HepG2 (cell line): ENCODE data around the gene TWNK. TPM values are rescaled to one million over a fixed set of nuclear protein-coding genes. Genes with fewer than 3 reads are reported as not detected.

Source experiments
- ATAC-seq: fragments of 200-7000 bp; cut with Tn5 transposase; 3 replicates; pipeline ENCODE4 v1.9.1; 2020; ENCODE audit warnings: mild to moderate bottlenecking, moderate library complexity
- BruUV-seq: library from RNA; stranded (reverse); fragments of 400-500 nt; replicated peaks from 2 replicates; lab custom pipeline; 2021; lab: Mats Ljungman, UMichigan
- CTCF ChIA-PET: fragments of 300-600 bp; formaldehyde crosslinking; extraction: SDS; loops from one replicate; lab custom pipeline; 2021; ENCODE audit warnings: low total read pairs, inconsistent platforms, low intra/inter-chr PET ratio; lab: Yijun Ruan, JAX
- POLR2A ChIA-PET: fragments of 350-600 bp; sonication (Branson Sonifier 250); formaldehyde crosslinking; loops from one replicate; lab custom pipeline; 2020; ENCODE audit warnings: antibody characterized with exemption, inconsistent platforms; lab: Yijun Ruan, JAX
- DNase-seq: peaks from one replicate; pipeline ENCODE4 v3.0.0-alpha.2; 2015; ENCODE audit warnings: low spot score
- FAIRE-seq: peaks from 3 replicates; lab custom pipeline; 2011; peaks lifted over from hg19 to GRCh38; lab: Jason Lieb, UNC
- H2AFZ ChIP-seq: one replicate; pipeline ENCODE4 v1.6.1; 2011; ENCODE audit warnings: low read length, inconsistent platforms
- H3K27ac ChIP-seq: fragments of 300-600 bp; 3 replicates; pipeline ENCODE4 v1.8.0; 2011; ENCODE audit warnings: mixed run types, mild to moderate bottlenecking, mixed read lengths, low read length, inconsistent platforms; ENCODE audit not compliant: insufficient read depth; ENCODE audit errors: extremely low read length
- H3K27me3 ChIP-seq, 2 experiments: fragments of 200-600 bp in 1 of 2; 2 replicates in 1 of 2; 3 replicates in 1 of 2; pipeline versions ENCODE4 v1.6.0 to v1.8.0; 2011; ENCODE audit warnings: low read length in 2 of 2, mild to moderate bottlenecking in 2 of 2, moderate library complexity in 2 of 2, inconsistent platforms in 1 of 2; ENCODE audit not compliant: insufficient read depth in 2 of 2, control insufficient read depth in 1 of 2
- H3K36me3 ChIP-seq, 2 experiments: fragments of 200-600 bp in 1 of 2; replicated peaks in 1 of 2; 2 replicates in 1 of 2; 3 replicates in 1 of 2; pipeline versions ENCODE4 v1.5.1 to v1.8.0; 2011; ENCODE audit warnings: low read length in 2 of 2, inconsistent platforms in 1 of 2; ENCODE audit not compliant: insufficient read depth in 2 of 2, control insufficient read depth in 1 of 2
- H3K4me1 ChIP-seq: 2 replicates; pipeline ENCODE4 v1.5.1; 2012; ENCODE audit warnings: low read length, inconsistent platforms; ENCODE audit not compliant: insufficient read depth
- H3K4me2 ChIP-seq: 2 replicates; pipeline ENCODE4 v1.6.0; 2011; ENCODE audit warnings: low read depth, low read length, inconsistent platforms
- H3K4me3 ChIP-seq, 3 experiments: fragments of 200-600 bp in 1 of 3; sonication (generic), shearing (Covaris generic) in 1 of 3; replicated peaks in 1 of 3; 2 replicates each; pipeline ENCODE4 v1.5.1; 2011 to 2016; ENCODE audit warnings: low read length in 3 of 3, inconsistent platforms in 2 of 3, low read depth in 2 of 3, mild to moderate bottlenecking in 2 of 3, control low read depth in 1 of 3, mixed read lengths in 1 of 3; ENCODE audit not compliant: insufficient read depth in 1 of 3
- H3K79me2 ChIP-seq: one replicate; pipeline ENCODE4 v1.6.1; 2011; ENCODE audit warnings: low read length, inconsistent platforms; ENCODE audit not compliant: insufficient read depth
- H3K9ac ChIP-seq: 2 replicates; pipeline ENCODE4 v1.6.0; 2011; ENCODE audit warnings: mild to moderate bottlenecking, low read depth, low read length, inconsistent platforms; ENCODE audit not compliant: insufficient read depth
- H3K9me3 ChIP-seq: 2 replicates; pipeline ENCODE4 v1.5.1; 2012; ENCODE audit warnings: mild to moderate bottlenecking, low read length
- H4K20me1 ChIP-seq: 2 replicates; pipeline ENCODE4 v1.6.0; 2011; ENCODE audit warnings: inconsistent platforms, mild to moderate bottlenecking, low read length, moderate library complexity; ENCODE audit not compliant: insufficient read depth
- ARNTL ChIP-seq: sonication (generic); formaldehyde crosslinking; IDR thresholded peaks from 2 replicates; pipeline ENCODE4 v1.4.0; 2020; ENCODE audit warnings: mild to moderate bottlenecking, missing genetic modification reagents
- BRCA1 ChIP-seq: sonication (generic); formaldehyde crosslinking; IDR thresholded peaks from 2 replicates; pipeline ENCODE4 v1.4.0; 2020; ENCODE audit warnings: missing genetic modification reagents
- HNRNPL ChIP-seq: fragments of 200-400 bp; formaldehyde crosslinking; IDR thresholded peaks from 2 replicates; pipeline ENCODE4 v1.6.1; 2017; ENCODE audit warnings: mild to moderate bottlenecking, low read depth, low read length
- KLF15 ChIP-seq: sonication (generic); formaldehyde crosslinking; IDR thresholded peaks from 2 replicates; pipeline ENCODE4 v1.8.1; 2023; ENCODE audit warnings: borderline replicate concordance, mild to moderate bottlenecking, inconsistent platforms, missing genetic modification reagents, mixed read lengths
- MXI1 ChIP-seq: IDR thresholded peaks from 3 replicates; pipeline ENCODE4 v1.6.1; 2012; ENCODE audit warnings: low read depth, low read length, inconsistent platforms, borderline replicate concordance
- NRL ChIP-seq: sonication (generic); formaldehyde crosslinking; IDR thresholded peaks from 2 replicates; pipeline ENCODE4 v1.5.0; 2020; ENCODE audit warnings: missing genetic modification reagents, mild to moderate bottlenecking, moderate library complexity, borderline replicate concordance
- SMAD9 ChIP-seq: sonication (generic); formaldehyde crosslinking; IDR thresholded peaks from 2 replicates; pipeline ENCODE4 v1.5.1; 2020; ENCODE audit warnings: mild to moderate bottlenecking, missing genetic modification reagents
- ZBTB33 ChIP-seq: sonication (generic); formaldehyde crosslinking; IDR thresholded peaks from 2 replicates; pipeline ENCODE4 v1.4.0; 2020; ENCODE audit warnings: missing genetic modification reagents
- ZFP90 ChIP-seq: sonication (generic); formaldehyde crosslinking; IDR thresholded peaks from 2 replicates; pipeline ENCODE4 v1.8.0; 2022; ENCODE audit warnings: missing genetic modification reagents, mild to moderate bottlenecking, inconsistent platforms, borderline replicate concordance
- ZFX ChIP-seq: sonication (generic); formaldehyde crosslinking; IDR thresholded peaks from 2 replicates; pipeline ENCODE4 v1.4.0; 2020; ENCODE audit warnings: mild to moderate bottlenecking, low read depth, missing genetic modification reagents, moderate library complexity
- WGBS: methylation state at CpG from one replicate; pipeline ENCODE4 v1.1.6; 2017; ENCODE audit warnings: low lambda C conversion rate; 5-methylcytosine and 5-hydroxymethylcytosine counted together
- in situ Hi-C: cut with HindIII; loops from 2 replicates; pipeline ENCODE4 v1.10.0; 2017; ENCODE audit warnings: low pct_unique_long_range_greater_than_20kb; ENCODE audit not compliant: extremely low pct_ligation_motif_present
- intact Hi-C: fragments of 100-400 bp; cut with micrococcal nuclease; formaldehyde crosslinking; loops from one replicate; pipeline ENCODE4 v1.10.0; 2022; ENCODE audit not compliant: unreplicated experiment
- polyA plus RNA-seq, 8 experiments: library from polyadenylated mRNA; depleted of rRNA in 3 of 8; stranded (reverse) in 7 of 8; unstranded in 1 of 8; fragments of >200 nt; fragmentation: Illumina TruSeq in 4 of 8; extraction: Trizol in 4 of 8; gene quantifications; 2 replicates each; pipeline versions ENCODE4 v1.2.1 to v1.2.3, GENCODE V29; 2011 to 2016; ENCODE audit warnings: low read depth in 4 of 8, missing spikeins in 1 of 8, mixed read lengths in 1 of 8; ENCODE audit not compliant: insufficient read depth in 1 of 8
- total RNA-seq, 5 experiments: library from RNA; depleted of rRNA; stranded (reverse); fragments of >200 nt; fragmentation: Illumina TruSeq; extraction: Trizol; gene quantifications; 2 replicates each; pipeline ENCODE4 v1.2.3, GENCODE V29; 2016; ENCODE audit warnings: low read depth in 1 of 5
- TF ChIP-seq, protein P1 (sequence below): sonication (generic); formaldehyde crosslinking; IDR thresholded peaks from 2 replicates; pipeline ENCODE4 v1.5.0; 2020; ENCODE audit warnings: missing genetic modification reagents, mild to moderate bottlenecking, borderline replicate concordance

Gene TWNK
- total and polyA plus RNA-seq, 2 of the 13 experiments (the other 11 are each of a cell fraction or from before 2014, with no cell fraction given): 10.7 to 16.5 TPM

- WGBS: 16% methylated on average over 4 of the region's 25 CpGs
- TF ChIP-seq NRL: 0 out of 2 replicates have a peak, but pooled peaks have one; percentile 53
- no peak for TF ChIP-seq ZFP90 (CRISPR knock-in tag)
- peaks cover 0 to 4% of the 10 kb centered on the region in 2 experiments; a peak in 1 of 5 replicates for H3K36me3 ChIP-seq
- BruUV-seq: no TSS peak
- H3K27me3 ChIP-seq: no peaks in the 10 kb centered on the region; a peak in 1 of 5 replicates
- H3K79me2 ChIP-seq: no peaks in the 10 kb centered on the region
- no peak for FAIRE-seq
- H3K4me2 ChIP-seq: peak overlapping the region; percentile 96
- H4K20me1 ChIP-seq: no peaks in the 10 kb centered on the region
- no peaks in the 10 kb centered on the region for H3K9me3 ChIP-seq
- ATAC-seq: peak; percentile 3; the same call in 2 of the 3 replicates
- in situ Hi-C loops: loop anchor here (5.0 kb wide), 1 partner anchor 37 kb away; no protein-coding TSS in a partner anchor
- DNase-seq: no peak
- H3K9ac ChIP-seq: peak overlapping the region; percentile 27
- peaks cover 64% of the 10 kb centered on the region for H3K4me1 ChIP-seq
- POLR2A ChIA-PET: interaction anchor here (0.6 to 4.6 kb wide), 11 partner anchors 11 to 118 kb away, joined by 3 to 51 read pairs (median 5); partner anchors contain the start of genes KAZALD1, LZTS2 and SLF2
- CTCF ChIA-PET: no interaction called here
- intact Hi-C loops: loop anchor here (5.0 kb wide), 1 partner anchor 37 kb away; no protein-coding TSS in a partner anchor
- H3K4me3 ChIP-seq: peak overlapping the region; percentile 73 to 80 (median 74); a peak in 5 of 6 replicates
- H2AFZ ChIP-seq: no peak overlapping the region
- no peak overlapping the region for H3K27ac ChIP-seq
Observed at GRCh38 chr10:101030496-101031127, 43.3 kb downstream of the TWNK start.

GRCh38 chr10:101031128-101031795, 43.9 kb downstream of the TWNK start, which contains the start of the genes PDZD7 and SFXN3:
Gene PDZD7, minus strand, starts transcription at chr10:101031129. Its CDS starts 910 bp downstream, at chr10:101030219.
Gene SFXN3, plus strand, starts transcription at chr10:101031234. Its CDS starts 3,461 bp downstream, at chr10:101034695.
- WGBS: 2% methylated on average over 7 of the region's 38 CpGs
- no TSS peak for BruUV-seq
- no peaks in the 10 kb centered on the region for H4K20me1 ChIP-seq
- H2AFZ ChIP-seq: no peak within 1 kb of the TSS
- H3K4me3 ChIP-seq: peak within 1 kb of the TSS; percentile 73 to 80 (median 74)
- peak within 1 kb of the TSS; percentile 77 for H3K9ac ChIP-seq
- peak within 1 kb of the TSS; percentile 96 for H3K4me2 ChIP-seq
- no peaks in the 10 kb centered on the region; a peak in 1 of 5 replicates for H3K27me3 ChIP-seq
- CTCF ChIA-PET: no interaction called here
- H3K9me3 ChIP-seq: no peaks in the 10 kb centered on the region
- in situ Hi-C loops: loop anchor here (5.0 kb wide), 1 partner anchor 36 kb away; no protein-coding TSS in a partner anchor
- FAIRE-seq (no peak), ATAC-seq (peak; percentile 90), DNase-seq (peak; percentile 79)
- intact Hi-C loops: loop anchor here (5.0 kb wide), 1 partner anchor 36 kb away; no protein-coding TSS in a partner anchor
- peaks cover 3 to 11% of the 10 kb centered on the region in 2 experiments; a peak in 2 of 5 replicates for H3K36me3 ChIP-seq
- H3K79me2 ChIP-seq: no peaks in the 10 kb centered on the region
- H3K27ac ChIP-seq: peak within 1 kb of the TSS; percentile 65
- POLR2A ChIA-PET: interaction anchor here (0.6 to 4.6 kb wide), 13 partner anchors 10 to 119 kb away, joined by 3 to 51 read pairs (median 5); partner anchors contain the start of genes KAZALD1, LZTS2, SEMA4G and SLF2
- H3K4me1 ChIP-seq: peaks cover 66% of the 10 kb centered on the region
- TF ChIP-seq ZBTB33 (CRISPR knock-in tag) (no peak), BRCA1 (CRISPR knock-in tag) (no peak), ARNTL (CRISPR knock-in tag) (no peak), HNRNPL (peak; percentile 63; the same call in 1 of the 2 replicates), ZFX (CRISPR knock-in tag) (peak; percentile 44), KLF15 (no peak), MXI1 (peak; percentile 16; the same call in 1 of the 3 replicates), SMAD9 (CRISPR knock-in tag) (no peak)
- TF ChIP-seq, protein P1, sequence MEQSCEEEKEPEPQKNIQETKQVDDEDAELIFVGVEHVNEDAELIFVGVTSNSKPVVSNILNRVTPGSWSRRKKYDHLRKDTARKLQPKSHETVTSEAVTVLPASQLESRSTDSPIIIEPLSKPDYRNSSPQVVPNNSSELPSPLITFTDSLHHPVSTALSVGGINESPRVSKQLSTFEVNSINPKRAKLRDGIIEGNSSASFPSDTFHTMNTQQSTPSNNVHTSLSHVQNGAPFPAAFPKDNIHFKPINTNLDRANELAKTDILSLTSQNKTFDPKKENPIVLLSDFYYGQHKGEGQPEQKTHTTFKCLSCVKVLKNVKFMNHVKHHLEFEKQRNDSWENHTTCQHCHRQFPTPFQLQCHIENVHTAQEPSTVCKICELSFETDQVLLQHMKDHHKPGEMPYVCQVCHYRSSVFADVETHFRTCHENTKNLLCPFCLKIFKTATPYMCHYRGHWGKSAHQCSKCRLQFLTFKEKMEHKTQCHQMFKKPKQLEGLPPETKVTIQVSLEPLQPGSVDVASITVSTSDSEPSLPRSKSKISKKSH (CRISPR knock-in tag): 0 out of 2 replicates have a peak, but pooled peaks have one; percentile 41
